IMR-90 (cell line): Measurements from ENCODE around the gene GPBAR1. TPM values are rescaled to one million over a fixed set of nuclear protein-coding genes. Genes with fewer than 3 reads are reported as not detected.

Experiments
- ATAC-seq: fragments of 200-7000 bp; cut with Tn5 transposase; 2 replicates; pipeline ENCODE4 v1.9.1; 2020; ENCODE audit warnings: low read depth, mild to moderate bottlenecking, moderate library complexity
- BruUV-seq: library from RNA; stranded (reverse); fragments of 400-500 nt; replicated peaks from 2 replicates; lab custom pipeline; 2021; lab: Mats Ljungman, UMichigan
- CTCF ChIA-PET: fragments of 300-600 bp; formaldehyde crosslinking; extraction: SDS; loops from one replicate; lab custom pipeline; 2021; ENCODE audit warnings: antibody characterized with exemption; lab: Yijun Ruan, JAX
- POLR2A ChIA-PET: fragments of 300-600 bp; sonication (Branson Sonifier 250); formaldehyde crosslinking; loops from one replicate; lab custom pipeline; 2022; ENCODE audit warnings: antibody characterized with exemption; ENCODE audit not compliant: unreplicated experiment; lab: Charles Lee
- DNase-seq: peaks from one replicate; pipeline ENCODE4 v3.0.0; 2013
- H2AFZ ChIP-seq: replicated peaks from 2 replicates; pipeline ENCODE3; 2013; ENCODE audit warnings: low read length, mild to moderate bottlenecking; ENCODE audit not compliant: poor library complexity
- H2AK5ac ChIP-seq: 2 replicates; pipeline ENCODE4 v1.6.1; 2013; ENCODE audit warnings: low read depth, low read length, inconsistent platforms
- H2AK9ac ChIP-seq: replicated peaks from 2 replicates; pipeline ENCODE3; 2013; ENCODE audit warnings: mild to moderate bottlenecking, low read depth, low read length, moderate library complexity; ENCODE audit not compliant: poor library complexity
- H2BK120ac ChIP-seq: 2 replicates; pipeline ENCODE4 v1.6.1; 2013; ENCODE audit warnings: low read depth, low read length, inconsistent platforms
- H2BK15ac ChIP-seq: 3 replicates; pipeline ENCODE4 v1.6.1; 2013; ENCODE audit warnings: low read depth, low read length, inconsistent platforms
- H2BK20ac ChIP-seq: 2 replicates; pipeline ENCODE4 v1.6.1; 2013; ENCODE audit warnings: low read depth, mild to moderate bottlenecking, inconsistent platforms, low read length, moderate library complexity
- H2BK5ac ChIP-seq: 2 replicates; pipeline ENCODE4 v1.6.1; 2013; ENCODE audit warnings: mild to moderate bottlenecking, low read depth, low read length, inconsistent platforms; ENCODE audit not compliant: poor library complexity, severe bottlenecking
- H3K14ac ChIP-seq: replicated peaks from 2 replicates; pipeline ENCODE4 v1.6.1; 2013; ENCODE audit warnings: low read depth, low read length, inconsistent platforms
- H3K18ac ChIP-seq: 2 replicates; pipeline ENCODE4 v1.6.1; 2013; ENCODE audit warnings: low read depth, low read length, control low read depth
- H3K23ac ChIP-seq: 2 replicates; pipeline ENCODE4 v1.6.1; 2013; ENCODE audit warnings: low read depth, low read length, inconsistent platforms
- H3K27ac ChIP-seq: 2 replicates; pipeline ENCODE4 v1.5.1; 2013; ENCODE audit warnings: mild to moderate bottlenecking, control low read depth, low read length; ENCODE audit not compliant: insufficient read depth
- H3K27me3 ChIP-seq: 2 replicates; pipeline ENCODE4 v1.6.1; 2013; ENCODE audit warnings: low read length; ENCODE audit not compliant: control insufficient read depth, insufficient read depth
- H3K36me3 ChIP-seq: 2 replicates; pipeline ENCODE4 v1.6.1; 2013; ENCODE audit warnings: low read length, mixed read lengths; ENCODE audit not compliant: control insufficient read depth, insufficient read depth
- H3K4ac ChIP-seq: 2 replicates; pipeline ENCODE4 v1.6.1; 2013; ENCODE audit warnings: low read depth, low read length, inconsistent platforms
- H3K4me1 ChIP-seq: 2 replicates; pipeline ENCODE4 v1.6.1; 2013; ENCODE audit warnings: low read length, mixed read lengths; ENCODE audit not compliant: control insufficient read depth, insufficient read depth
- H3K4me2 ChIP-seq: 2 replicates; pipeline ENCODE4 v1.6.1; 2013; ENCODE audit warnings: low read depth, mild to moderate bottlenecking, control low read depth, low read length, moderate library complexity
- H3K4me3 ChIP-seq: 2 replicates; pipeline ENCODE4 v1.5.1; 2013; ENCODE audit warnings: low read depth, mild to moderate bottlenecking, control low read depth, low read length, moderate library complexity; ENCODE audit not compliant: insufficient read depth
- H3K56ac ChIP-seq: 2 replicates; pipeline ENCODE4 v1.6.1; 2013; ENCODE audit warnings: low read length, inconsistent platforms; ENCODE audit not compliant: insufficient read depth; ENCODE audit errors: extremely low read depth
- H3K79me1 ChIP-seq, 2 experiments: 2 replicates each; pipeline ENCODE4 v1.6.1; 2013; ENCODE audit warnings: low read length in 2 of 2, inconsistent platforms in 1 of 2, low read depth in 1 of 2
- H3K9ac ChIP-seq: 2 replicates; pipeline ENCODE4 v1.6.1; 2013; ENCODE audit warnings: low read depth, low read length, control low read depth
- H3K9me1 ChIP-seq: 2 replicates; pipeline ENCODE4 v1.6.1; 2013; ENCODE audit warnings: low read length, inconsistent platforms; ENCODE audit not compliant: insufficient read depth
- H3K9me3 ChIP-seq: 2 replicates; pipeline ENCODE4 v1.6.1; 2013; ENCODE audit warnings: low read length; ENCODE audit not compliant: control insufficient read depth, insufficient read depth
- H4K20me1 ChIP-seq: 2 replicates; pipeline ENCODE4 v1.6.1; 2013; ENCODE audit warnings: low read length, inconsistent platforms; ENCODE audit not compliant: insufficient read depth
- H4K5ac ChIP-seq: 2 replicates; pipeline ENCODE4 v1.6.1; 2013; ENCODE audit warnings: mild to moderate bottlenecking, low read depth, low read length, control low read depth
- H4K8ac ChIP-seq, 2 experiments: 2 replicates each; pipeline ENCODE4 v1.6.1; 2013; ENCODE audit warnings: low read depth in 2 of 2, low read length in 2 of 2, control low read depth in 1 of 2, inconsistent platforms in 1 of 2
- H4K91ac ChIP-seq: 2 replicates; pipeline ENCODE4 v1.6.1; 2013; ENCODE audit warnings: low read depth, low read length, inconsistent platforms; ENCODE audit not compliant: insufficient read depth
- BHLHE40 ChIP-seq: fragments of 150-350 bp; IDR thresholded peaks from 2 replicates; pipeline ENCODE4 v1.6.1; 2016; ENCODE audit warnings: mild to moderate bottlenecking, low read depth, low read length
- CEBPB ChIP-seq: IDR thresholded peaks from 2 replicates; pipeline ENCODE4 v1.6.1; 2012; ENCODE audit warnings: low read depth, low read length, improper control_type of control experiment
- CHD1 ChIP-seq: IDR thresholded peaks from 2 replicates; pipeline ENCODE4 v1.6.1; 2012; ENCODE audit warnings: low read depth, low read length, improper control_type of control experiment
- FOS ChIP-seq: fragments of 150-350 bp; IDR thresholded peaks from 2 replicates; pipeline ENCODE4 v1.6.1; 2016; ENCODE audit warnings: low read depth, low read length
- MAFK ChIP-seq: IDR thresholded peaks from 2 replicates; pipeline ENCODE4 v1.6.1; 2012; ENCODE audit warnings: low read depth, low read length, improper control_type of control experiment
- MXI1 ChIP-seq: IDR thresholded peaks from 2 replicates; pipeline ENCODE4 v1.6.1; 2012; ENCODE audit warnings: low read depth, mild to moderate bottlenecking, low read length, moderate library complexity, borderline replicate concordance
- RAD21 ChIP-seq: IDR thresholded peaks from 2 replicates; pipeline ENCODE4 v1.6.1; 2012; ENCODE audit warnings: low read length, improper control_type of control experiment
- RFX5 ChIP-seq: IDR thresholded peaks from 2 replicates; pipeline ENCODE4 v1.8.0; 2012; ENCODE audit warnings: low read depth, mild to moderate bottlenecking, low read length, moderate library complexity
- SMC3 ChIP-seq: fragments of 150-350 bp; IDR thresholded peaks from 2 replicates; pipeline ENCODE4 v1.6.1; 2016; ENCODE audit warnings: low read depth, mild to moderate bottlenecking, antibody characterized with exemption, low read length, moderate library complexity
- WGBS, 2 experiments: methylation state at CpG; one replicate each; pipeline versions ENCODE4 v1.1.5 to v1.1.7; 2013; ENCODE audit warnings: missing lambda C conversion rate in 2 of 2; ENCODE audit not compliant: insufficient read length in 1 of 2; ENCODE audit errors: extremely low coverage in 2 of 2; 5-methylcytosine and 5-hydroxymethylcytosine counted together
- dilution Hi-C: fragments of 300-500 bp; cut with HindIII; formaldehyde crosslinking; loops from one replicate; pipeline ENCODE4 v1.14.3; 2018; ENCODE audit warnings: low sequenced_read_pairs; ENCODE audit not compliant: unreplicated experiment
- in situ Hi-C: fragments of 300-500 bp; cut with MboI; formaldehyde crosslinking; loops from 3 replicates; pipeline ENCODE4 v1.14.3; 2019; ENCODE audit warnings: low sequenced_read_pairs, inconsistent platforms, mixed read lengths
- intact Hi-C: fragments of 100-400 bp; cut with micrococcal nuclease; formaldehyde crosslinking; loops from 2 replicates; pipeline ENCODE4 v1.10.0; 2022
- polyA plus RNA-seq, 3 experiments: library from polyadenylated mRNA; depleted of rRNA; stranded (reverse); fragments of >200 nt; gene quantifications; 2 replicates each; pipeline ENCODE4 v1.2.3, GENCODE V29; 2012; ENCODE audit warnings: low replicate concordance in 1 of 3
- total RNA-seq: library from RNA; depleted of rRNA; stranded (reverse); fragments of >200 nt; gene quantifications from 2 replicates; pipeline ENCODE4 v1.2.3, GENCODE V29; 2012
- TF ChIP-seq, protein P1 (sequence below): fragments of 150-350 bp; IDR thresholded peaks from 2 replicates; pipeline ENCODE4 v1.6.1; 2016; ENCODE audit warnings: low read depth, mild to moderate bottlenecking, low read length, moderate library complexity, borderline replicate concordance
- TF ChIP-seq, protein P2 (sequence below): fragments of 150-350 bp; IDR thresholded peaks from 2 replicates; pipeline ENCODE4 v1.6.1; 2017; ENCODE audit warnings: mild to moderate bottlenecking, antibody characterized with exemption, low read length, low read depth

The GPBAR1 gene
- total and polyA plus RNA-seq, 2 of the 4 experiments (the other 2 are of a cell fraction), result under 0.01 to 0.21 TPM

DNA sequence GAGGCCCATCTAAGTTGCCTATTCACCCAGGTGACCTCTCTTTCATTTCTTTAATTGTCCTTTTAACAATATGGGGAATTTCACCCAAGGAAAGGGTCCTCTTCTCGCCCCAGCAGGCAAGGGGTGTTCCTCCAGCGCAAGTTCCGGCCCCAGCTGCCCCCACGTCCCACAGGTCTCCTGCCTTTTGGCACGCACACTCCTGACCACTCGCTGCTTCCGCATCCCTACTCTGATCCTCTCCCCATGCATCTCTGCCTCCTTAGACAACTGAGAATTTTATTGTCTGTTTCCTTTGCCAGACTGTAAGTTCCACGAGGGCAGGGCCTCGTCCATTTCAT lies 44.5 kb upstream of the GPBAR1 start (continued):
- TF ChIP-seq MXI1 (no peak), SMC3 (no peak), RFX5 (no peak)

DNA sequence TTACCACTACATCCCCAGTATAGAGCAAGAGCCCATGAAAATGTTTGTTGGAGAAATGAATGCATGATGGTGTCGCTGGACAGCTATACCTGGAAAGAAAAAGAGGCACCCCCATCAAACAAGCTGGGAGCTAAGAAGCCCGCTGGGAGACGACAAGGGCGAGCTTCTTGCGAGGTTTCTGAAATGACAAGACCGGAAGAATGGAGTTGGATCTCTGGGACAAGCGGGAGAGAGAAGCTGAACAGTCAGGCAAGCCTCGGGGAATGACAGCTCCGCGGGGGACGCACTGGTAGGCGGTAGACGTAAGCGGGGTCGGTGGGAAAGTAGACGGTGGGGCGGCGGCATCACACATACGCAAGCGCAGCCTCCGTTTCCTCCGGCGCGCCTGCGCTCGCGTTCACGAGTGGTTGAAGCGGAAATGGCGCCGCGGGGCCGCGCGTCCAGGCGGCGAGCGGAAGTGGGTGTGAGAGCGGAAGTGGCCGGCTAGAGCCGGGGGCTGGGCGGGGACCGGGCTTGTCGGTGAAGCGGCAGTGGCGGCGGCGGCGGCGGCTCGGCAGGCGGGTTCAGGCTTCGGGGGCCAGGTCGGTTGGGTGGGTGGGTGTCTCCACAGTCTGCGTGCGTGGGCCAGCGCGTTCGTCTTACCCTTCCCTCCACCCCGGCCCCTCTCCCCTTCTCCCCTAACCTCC lies 44.0 kb upstream of the GPBAR1 start, which contains the start of gene ARPC2:
TSS of gene ARPC2 (plus strand) at position 516 of the 686 bp plus-strand sequence. CDS start 282 bp downstream, outside the sequence.
- Histone ChIP-seq H3K23ac (peak within 1 kb of the TSS; percentile 91), H4K8ac (peak within 1 kb of the TSS; percentile 83 to 93), H2AK5ac (peak within 1 kb of the TSS; percentile 88), H3K36me3 (no peaks in the 10 kb centered on the region), H3K4me1 (peaks cover 12% of the 10 kb centered on the region), H2BK120ac (peak within 1 kb of the TSS; percentile 56), H3K9ac (peak within 1 kb of the TSS; percentile 94), H3K27me3 (peaks cover under 1% of the 10 kb centered on the region), H2BK5ac (peak within 1 kb of the TSS; percentile 88), H2AK9ac (peak within 1 kb of the TSS; percentile 98), H3K18ac (peak within 1 kb of the TSS; percentile 38), H2BK15ac (peak within 1 kb of the TSS; percentile 13; the same call in 1 of the 3 replicates), H2BK20ac (no peak within 1 kb of the TSS), H4K20me1 (peaks cover 43% of the 10 kb centered on the region), H2AFZ (peak within 1 kb of the TSS; percentile 98), H3K4me2 (peak within 1 kb of the TSS; percentile 99), H3K9me1 (peaks cover 7% of the 10 kb centered on the region), H3K4me3 (peak within 1 kb of the TSS; percentile 97), H3K79me1 (peaks cover 0 to 20% of the 10 kb centered on the region in 2 experiments; a peak in 2 of 4 replicates), H3K27ac (peak within 1 kb of the TSS; percentile 87), H3K9me3 (no peaks in the 10 kb centered on the region), H4K91ac (peak within 1 kb of the TSS; percentile 89), H4K5ac (peak within 1 kb of the TSS; percentile 62), H3K56ac (peak within 1 kb of the TSS; percentile 90), H3K4ac (peak within 1 kb of the TSS; percentile 94), H3K14ac (peak within 1 kb of the TSS; percentile 94)
- in situ Hi-C loops (no loop called here), dilution Hi-C loops (no loop called here), intact Hi-C loops (no loop called here)
- ChIA-PET POLR2A (interaction anchor here (0.6 to 1.2 kb wide), 4 partner anchors 12 to 67 kb away, joined by 3 to 6 read pairs (median 4); no protein-coding TSS in a partner anchor), CTCF (interaction anchor here (1.0 kb wide), 1 partner anchor 31 kb away, joined by 3 read pairs; no protein-coding TSS in a partner anchor)
- DNase-seq (peak; percentile 97), ATAC-seq (peak; percentile 86)
- BruUV-seq, result no TSS peak
- WGBS, 2 experiments, result 2% methylated on average over 11 of the region's 60 CpGs; no CpG with 5 or more reads in 1 of the 2 experiments
- TF ChIP-seq CHD1, result peak; percentile 46; the same call in 1 of the 2 replicates
- peak; percentile 52 for TF ChIP-seq CEBPB
- TF ChIP-seq BHLHE40, result no peak
- peak; percentile 7; the same call in 1 of the 2 replicates for TF ChIP-seq FOS
- TF ChIP-seq MXI1, result peak; percentile 69
- TF ChIP-seq MAFK, result no peak
- TF ChIP-seq RAD21, result no peak
- TF ChIP-seq, protein P1, sequence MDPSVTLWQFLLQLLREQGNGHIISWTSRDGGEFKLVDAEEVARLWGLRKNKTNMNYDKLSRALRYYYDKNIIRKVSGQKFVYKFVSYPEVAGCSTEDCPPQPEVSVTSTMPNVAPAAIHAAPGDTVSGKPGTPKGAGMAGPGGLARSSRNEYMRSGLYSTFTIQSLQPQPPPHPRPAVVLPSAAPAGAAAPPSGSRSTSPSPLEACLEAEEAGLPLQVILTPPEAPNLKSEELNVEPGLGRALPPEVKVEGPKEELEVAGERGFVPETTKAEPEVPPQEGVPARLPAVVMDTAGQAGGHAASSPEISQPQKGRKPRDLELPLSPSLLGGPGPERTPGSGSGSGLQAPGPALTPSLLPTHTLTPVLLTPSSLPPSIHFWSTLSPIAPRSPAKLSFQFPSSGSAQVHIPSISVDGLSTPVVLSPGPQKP, result 0 out of 2 replicates have a peak, but pooled peaks have one; percentile 62
- no peak for TF ChIP-seq RFX5
- TF ChIP-seq, protein P2, sequence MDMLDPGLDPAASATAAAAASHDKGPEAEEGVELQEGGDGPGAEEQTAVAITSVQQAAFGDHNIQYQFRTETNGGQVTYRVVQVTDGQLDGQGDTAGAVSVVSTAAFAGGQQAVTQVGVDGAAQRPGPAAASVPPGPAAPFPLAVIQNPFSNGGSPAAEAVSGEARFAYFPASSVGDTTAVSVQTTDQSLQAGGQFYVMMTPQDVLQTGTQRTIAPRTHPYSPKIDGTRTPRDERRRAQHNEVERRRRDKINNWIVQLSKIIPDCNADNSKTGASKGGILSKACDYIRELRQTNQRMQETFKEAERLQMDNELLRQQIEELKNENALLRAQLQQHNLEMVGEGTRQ, result no peak
